GM21786 (cell line): ENCODE measurements around the gene IL31RA.

ENCODE experiments used
- ATAC-seq: cut with Tn5 transposase; IDR thresholded peaks from one replicate; pipeline ENCODE4 v1.9.1; 2021; ENCODE audit not compliant: unreplicated experiment

The IL31RA gene

DNA sequence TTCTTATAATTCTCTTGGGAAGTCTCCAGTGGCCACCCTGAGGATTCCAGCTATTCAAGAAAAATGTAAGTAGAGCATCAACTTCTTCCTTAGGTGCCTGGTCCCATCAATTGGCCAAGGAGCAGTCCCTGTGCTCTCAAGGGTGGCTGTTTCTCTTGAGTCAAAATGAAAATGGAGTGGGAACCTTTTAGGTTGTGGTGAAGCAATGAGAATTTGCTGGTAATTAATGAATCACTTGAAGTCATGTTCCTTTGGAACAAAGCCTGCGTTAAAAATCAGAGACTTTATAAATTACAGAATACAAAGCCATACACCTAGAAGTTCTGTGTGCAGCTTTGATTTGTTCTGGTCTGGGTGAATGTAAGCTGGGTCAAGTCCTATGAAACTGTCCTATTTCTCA lies 48.9 kb downstream of the IL31RA start:
- peak; percentile 31 for ATAC-seq

DNA sequence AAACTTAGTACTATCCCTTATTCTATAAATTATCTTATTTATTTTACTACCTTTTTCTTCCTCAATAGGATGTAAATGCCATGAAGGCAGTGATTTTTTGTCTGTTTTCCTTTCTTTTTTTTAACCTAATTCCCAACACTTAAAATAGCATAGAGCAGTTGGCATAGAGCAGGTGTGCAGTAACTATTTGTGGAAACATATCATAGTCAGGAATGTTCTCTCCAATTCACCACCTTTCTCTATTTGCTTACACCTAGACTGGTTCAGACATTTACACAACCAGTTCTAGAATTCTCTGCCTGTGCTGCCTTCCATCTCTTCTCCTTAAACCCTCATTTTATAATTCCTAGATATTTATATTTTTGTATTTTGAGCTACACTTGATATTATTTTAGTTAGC lies 49.6 kb downstream of the IL31RA start:
- no peak for ATAC-seq

DNA sequence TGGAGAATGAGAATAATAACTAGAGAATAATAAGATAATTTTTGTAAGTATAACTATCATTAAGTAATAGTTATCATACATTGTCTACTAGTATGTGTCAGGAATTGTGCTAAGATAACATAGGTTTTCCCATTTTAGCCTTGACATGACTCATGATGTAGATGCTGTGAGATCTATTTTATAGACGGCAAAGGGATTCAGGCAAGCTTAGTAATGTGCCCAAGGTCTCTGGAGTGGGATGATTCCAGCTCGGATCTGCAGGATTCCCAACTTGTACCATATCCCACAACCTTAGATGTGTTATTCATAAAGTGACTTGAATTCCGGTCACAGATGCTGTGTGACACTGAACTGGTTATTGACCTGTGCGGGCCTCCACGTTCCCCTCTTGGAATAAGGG lies 51.5 kb downstream of the IL31RA start:
- no peak for ATAC-seq

DNA sequence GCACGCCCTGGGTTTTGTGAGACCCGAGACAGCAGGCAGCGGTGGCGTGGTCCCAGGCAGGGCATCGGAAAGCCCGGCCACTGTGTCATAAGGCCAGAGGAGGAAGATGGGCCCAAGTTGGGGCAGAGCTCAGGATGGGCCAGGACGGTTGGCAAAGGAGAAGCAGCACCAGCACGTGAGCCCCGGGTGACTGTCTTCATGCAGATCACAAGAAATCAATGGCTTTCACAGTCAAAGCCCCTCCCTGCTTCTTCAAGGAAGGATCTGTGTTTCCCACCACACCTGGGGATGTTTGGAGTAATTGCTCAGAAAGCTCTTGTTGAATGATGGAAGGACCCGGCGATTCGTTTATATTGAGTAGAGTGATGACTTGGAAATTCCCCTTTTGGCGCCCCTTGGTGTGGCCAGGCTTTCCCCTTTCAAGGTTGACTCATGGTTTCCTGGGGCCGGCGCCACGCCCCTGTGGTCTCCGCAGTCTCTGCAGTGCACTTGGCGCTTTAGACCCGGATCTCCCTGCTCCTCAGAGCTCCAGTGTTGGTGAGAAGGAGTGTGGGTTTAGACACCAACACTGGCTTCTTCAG lies 52.1 kb downstream of the IL31RA start:
- peak; percentile 88 for ATAC-seq

DNA sequence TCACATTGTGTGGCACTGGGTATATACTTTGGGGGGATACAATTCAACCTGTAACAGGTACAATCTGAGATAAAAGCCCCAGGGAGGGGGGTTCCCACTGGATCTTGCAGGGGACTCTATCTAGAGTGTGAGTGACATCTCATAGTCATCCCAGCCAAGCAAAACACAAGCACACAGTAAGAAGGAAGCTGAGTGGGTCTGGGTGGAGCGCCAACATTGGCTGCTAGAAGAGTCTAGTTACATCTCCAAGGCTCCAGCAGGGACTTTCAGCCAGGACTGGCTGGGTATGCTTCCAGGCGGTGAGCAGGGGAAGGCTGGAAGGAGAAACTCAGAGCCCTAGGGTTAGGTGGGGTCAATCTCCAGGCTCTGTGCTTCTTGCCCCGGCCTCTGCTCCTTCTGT lies 53.0 kb downstream of the IL31RA start:
- ATAC-seq: no peak

DNA sequence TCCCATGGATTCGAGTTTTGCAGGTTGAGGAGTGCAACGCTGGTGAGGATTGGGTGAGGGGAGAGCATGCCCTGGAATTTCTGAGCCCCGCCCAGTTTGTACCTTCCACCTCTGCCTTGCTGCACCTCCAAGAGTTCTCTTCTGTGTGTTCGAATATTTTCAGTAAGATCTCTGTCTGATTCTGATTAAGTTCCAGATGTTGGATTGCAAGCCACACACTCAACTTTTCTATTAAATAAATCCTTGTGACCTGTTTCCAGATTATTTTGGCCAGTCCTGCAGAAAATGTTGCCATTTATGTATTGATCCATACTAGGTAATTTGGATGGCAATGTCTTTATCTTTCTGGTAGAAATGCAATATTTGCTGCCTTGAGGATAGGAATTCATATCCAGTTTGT lies 54.1 kb downstream of the IL31RA start:
- ATAC-seq: no peak

DNA sequence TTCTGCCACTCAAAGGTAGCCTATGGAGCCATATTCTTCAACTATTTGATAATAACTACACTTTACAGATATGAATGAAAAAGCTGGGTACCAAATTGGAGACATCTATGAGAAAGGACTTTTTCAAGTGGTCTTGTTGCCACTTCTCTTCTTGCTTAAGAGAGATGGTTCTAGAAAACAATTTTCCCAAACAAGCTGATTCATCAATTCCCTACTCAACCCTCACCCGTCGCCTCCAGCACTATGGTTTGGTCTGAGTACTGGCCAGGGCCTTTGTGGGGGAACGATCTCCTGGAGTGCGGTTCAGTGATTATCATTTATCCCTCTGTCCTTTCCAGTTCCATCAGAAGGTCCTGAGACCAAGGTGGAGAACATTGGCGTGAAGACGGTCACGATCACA lies 56.8 kb downstream of the IL31RA start:
- no peak for ATAC-seq

DNA sequence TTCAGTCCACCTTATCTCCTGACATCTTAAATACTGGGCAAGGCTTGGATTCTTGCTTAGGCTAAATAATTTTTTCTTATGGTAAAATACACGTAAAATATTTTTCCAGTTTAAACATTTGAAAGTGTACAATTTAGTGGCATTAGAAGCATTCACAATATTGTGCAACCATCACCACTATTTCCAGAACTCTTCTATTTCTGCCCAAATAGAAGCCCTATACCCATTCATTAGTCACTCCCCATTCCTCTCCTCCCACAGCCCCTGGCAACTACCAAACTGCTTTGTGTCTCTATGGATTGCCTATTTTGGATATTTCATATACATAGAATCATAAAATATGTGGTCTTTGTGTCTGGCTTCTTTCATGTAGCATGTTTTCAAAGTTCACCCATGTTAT lies 57.6 kb downstream of the IL31RA start:
- ATAC-seq: no peak

DNA sequence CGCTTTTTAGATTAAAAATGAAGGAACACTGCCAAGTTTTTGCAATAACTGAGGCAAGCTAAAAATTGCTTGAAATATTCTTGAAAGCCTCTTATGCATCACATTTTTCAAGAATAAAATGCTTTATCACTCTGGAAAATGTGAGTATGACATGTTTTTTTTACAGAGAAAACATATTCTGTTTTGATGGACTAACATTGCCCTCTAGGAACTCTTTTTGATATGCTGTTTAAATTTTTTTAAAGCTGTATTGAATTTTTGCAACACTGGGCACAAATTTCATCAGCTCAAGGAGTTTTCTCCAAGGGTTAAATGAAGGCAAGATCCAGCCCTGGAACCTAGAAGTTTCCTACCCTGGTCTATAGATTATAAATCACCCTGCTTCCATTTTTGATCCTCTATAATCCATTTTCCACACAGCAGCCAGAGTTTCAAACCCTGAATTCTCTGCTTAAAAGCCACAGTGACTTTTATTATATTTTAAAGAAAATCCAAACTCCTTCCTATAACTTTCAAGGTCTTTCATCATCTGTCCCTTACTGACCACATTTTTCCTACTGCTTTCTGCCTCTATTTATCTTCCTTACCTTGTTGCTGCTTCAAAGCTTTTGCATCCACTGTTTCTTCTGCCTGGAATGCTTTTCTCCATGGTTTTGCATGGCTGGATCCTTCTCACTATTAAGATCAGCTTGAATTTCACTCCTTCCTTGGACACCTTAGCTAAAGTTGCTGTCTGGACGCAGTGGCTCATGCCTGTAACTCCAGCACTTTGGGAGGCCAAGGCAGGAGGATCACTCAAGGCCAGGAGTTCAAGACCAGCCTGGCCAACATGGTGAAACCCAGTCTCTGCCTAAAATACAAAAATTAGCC lies 60.9 kb downstream of the IL31RA start:
- no peak for ATAC-seq

DNA sequence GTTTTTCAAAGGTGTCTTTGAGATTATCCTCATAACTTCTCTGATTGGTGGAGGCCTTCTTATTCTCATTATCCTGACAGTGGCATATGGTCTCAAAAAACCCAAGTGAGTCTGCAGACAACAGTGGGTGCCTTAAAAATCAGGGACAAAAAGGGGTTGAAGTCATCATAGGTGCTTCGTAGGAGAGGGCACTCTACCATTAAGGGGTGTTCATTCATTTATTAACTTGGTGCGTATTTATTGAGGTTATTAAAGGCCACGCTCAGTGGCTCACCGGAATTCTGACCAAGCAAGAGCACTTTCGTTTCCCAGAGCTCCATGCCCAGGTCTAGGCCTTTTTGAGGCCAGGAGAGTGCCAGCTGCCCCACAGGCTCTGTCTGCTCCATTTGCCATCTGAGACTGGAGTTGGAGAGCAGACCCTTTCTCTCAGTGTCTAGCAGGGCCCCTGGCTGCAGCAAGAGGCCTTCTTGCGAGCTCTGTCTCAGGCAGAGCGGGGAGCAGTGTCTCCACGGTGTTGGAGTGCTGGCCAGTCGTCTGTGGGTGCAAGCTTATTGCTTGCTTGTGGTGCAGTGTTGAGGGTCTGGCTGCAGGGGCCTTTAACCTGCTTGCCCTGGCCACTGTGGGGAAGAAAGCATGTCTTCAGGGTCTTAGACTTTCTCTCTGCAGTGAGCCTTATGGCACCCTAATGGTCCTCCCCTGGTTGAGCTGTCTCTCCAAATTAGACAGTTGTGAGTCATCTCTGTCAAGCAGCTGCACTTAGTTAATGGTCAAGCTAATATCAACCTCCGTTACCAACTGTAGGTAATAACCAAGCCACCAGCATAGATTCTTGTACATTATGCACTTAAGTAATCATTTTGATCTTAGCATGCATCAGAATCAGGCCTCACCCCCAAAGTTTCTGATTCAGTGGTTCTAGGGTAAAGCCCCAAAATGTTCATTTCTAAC lies 62.6 kb downstream of the IL31RA start:
- peak; percentile 91 for ATAC-seq

DNA sequence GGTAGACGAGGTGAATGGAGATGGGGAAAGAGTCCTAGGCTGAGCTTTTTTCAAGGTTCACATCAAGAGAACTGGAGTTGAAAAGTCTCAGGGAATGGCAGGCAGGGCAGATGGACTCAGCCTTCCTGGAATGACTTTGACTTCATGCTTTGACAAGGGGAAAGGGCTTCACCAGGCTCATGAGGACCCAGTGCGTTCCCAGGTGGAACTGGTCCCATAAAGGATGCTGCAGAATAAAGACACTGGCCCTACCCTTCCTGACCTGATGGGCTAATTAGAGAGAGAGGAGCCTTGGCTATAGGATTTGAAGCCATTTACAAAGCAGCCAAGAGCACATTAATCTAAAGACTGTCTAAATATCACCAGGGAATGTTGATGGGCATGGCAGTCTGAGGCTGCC lies 63.8 kb downstream of the IL31RA start:
- no peak for ATAC-seq

DNA sequence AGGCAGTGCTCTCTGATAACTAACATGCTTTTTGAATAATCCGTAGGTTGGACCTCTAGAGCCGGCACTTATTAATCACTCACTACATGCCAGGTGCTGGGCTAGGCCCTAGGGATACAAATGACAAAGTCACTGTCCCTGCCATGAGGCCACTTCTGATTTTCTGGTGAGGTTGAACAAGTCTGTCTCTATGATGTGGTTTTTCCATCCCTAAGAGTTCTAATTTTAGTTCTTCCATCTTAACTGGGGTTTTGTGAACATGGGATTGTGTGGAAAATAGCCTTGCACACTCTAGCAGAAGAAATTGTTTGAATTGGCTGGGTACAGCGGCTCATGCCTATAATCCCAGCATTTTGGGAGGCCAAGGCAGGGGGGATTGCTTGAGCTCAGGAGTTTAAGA lies 64.6 kb downstream of the IL31RA start:
- no peak for ATAC-seq

DNA sequence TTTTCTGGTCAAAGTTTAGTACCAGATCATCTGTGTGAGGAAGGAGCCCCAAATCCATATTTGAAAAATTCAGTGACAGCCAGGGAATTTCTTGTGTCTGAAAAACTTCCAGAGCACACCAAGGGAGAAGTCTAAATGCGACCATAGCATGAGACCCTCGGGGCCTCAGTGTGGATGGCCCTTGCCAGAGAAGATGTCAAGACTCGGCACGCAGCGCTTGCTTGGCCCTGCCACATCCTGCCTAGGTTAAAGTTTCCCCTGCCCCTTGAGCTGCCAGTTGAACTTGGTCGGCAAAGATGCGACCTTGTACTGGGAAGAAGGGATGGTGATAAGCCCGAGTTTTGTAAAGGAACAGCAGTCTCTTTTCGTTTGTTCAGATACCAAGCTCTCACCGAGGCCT lies 65.8 kb downstream of the IL31RA start:
- ATAC-seq: no peak

DNA sequence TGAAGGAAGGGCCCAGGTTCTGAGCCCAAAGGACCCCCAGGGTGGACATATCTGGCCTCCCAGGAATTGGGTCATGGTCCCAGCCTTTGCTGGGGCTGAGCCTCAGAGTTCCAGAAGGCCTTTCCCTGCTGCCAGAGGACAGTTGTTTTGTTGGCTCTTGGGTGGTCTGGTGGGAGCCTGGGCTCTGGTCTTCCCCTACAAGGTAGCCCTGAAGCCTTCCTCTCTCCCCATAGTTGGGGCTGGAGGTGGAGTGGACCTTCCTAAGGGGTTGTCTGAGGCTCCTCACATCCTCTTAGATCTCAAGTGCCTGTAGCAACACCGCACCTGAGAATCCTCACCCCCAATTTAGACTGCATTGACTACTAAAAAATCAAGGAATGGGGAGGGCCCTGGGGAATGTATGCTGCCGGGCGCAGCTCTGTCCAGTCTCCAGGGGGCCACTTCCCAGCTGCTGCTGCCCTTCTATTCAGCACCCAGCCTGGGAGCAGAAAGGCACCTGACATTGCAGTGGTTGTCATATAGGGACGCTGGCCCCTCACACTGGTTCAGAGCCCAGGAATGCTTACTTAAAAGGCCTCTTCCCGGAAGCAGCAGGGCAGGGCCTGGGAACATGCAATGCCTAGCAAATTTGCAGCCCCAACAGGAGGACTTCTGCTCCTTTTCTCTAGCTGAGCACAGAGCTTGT lies 66.4 kb downstream of the IL31RA start:
- ATAC-seq: no peak

DNA sequence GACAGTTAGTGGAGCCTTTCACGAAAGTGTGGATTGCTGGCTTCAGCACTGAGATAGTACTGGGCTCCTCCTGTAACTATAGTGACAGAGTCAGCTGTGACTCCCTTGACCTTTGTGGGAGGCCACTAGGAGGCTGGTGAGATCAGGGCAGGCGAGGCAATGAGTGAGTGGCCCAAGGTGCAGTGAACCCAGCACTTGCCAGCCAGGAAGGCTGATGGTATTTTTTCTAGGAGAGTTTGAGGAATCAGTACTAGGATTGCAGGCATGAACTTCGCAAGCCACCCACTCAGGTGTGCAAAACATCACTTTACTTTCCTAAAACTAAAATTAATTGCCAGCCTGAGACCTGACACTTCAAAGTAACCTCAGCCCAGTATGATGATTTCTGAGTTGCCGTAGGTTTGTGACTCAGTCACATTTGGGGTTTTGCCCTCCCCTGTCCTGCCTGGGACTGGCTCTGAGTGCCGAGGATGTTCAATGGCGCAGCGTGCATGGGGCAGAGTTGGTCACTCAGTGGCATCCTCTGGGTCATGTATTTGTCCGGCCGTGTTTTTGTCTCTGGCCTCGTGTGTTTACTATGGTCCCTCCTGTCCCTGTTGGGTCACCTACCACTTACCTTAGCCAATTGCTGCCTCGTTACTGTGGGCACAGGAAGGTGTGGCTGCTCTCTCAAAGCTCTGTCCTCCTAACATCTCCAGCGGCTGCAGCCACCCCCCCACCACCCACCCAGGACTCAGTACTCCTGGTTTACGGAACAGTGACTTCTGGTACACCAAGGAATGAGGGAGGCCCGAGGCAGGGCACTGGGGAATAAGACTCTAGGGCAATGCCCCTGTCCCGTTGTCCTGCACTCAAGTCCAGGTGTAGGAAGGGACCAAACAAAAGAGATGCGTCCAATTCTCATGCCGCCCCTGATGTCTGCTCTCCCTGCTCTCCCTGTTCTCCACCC lies 67.2 kb downstream of the IL31RA start:
- ATAC-seq: no peak

DNA sequence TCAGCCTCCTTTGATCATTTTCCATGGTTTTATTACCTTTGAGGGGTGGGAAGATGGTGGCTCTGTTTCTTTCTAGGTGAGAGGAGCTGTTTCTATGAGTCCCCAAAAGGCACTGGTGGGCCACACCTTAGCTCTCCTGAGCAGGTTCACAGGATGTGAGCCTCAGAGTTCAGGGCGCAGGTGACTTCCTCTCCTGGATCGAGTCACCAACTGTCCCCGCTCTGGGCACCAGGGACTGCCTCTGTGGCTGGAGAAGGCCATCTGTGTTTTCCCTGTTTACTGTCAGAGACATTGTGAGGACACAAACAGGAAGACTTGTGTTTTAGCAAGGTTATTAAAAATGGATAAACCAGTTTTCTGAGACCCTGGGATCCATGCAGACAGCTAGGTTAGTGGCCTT lies 68.5 kb downstream of the IL31RA start:
- no peak for ATAC-seq

DNA sequence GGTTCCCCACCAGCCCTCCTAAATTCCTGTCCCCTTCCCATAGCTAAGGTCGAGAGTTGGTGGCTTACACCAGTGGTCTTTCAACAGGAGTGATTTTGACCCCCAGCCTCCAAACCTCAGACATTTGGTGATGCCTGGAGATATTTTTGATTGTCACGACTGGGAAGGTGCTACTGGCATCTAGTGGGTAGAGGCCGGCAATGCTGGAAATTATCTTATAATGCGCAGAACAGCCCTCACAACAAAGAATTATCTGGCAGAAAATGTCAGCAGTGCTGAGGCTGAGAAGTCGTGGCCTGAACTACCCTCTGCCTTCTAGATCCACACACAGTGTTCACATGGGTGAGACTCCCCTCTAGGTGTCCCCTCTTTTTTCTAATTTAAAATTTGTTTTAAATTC lies 69.6 kb downstream of the IL31RA start:
- no peak for ATAC-seq

DNA sequence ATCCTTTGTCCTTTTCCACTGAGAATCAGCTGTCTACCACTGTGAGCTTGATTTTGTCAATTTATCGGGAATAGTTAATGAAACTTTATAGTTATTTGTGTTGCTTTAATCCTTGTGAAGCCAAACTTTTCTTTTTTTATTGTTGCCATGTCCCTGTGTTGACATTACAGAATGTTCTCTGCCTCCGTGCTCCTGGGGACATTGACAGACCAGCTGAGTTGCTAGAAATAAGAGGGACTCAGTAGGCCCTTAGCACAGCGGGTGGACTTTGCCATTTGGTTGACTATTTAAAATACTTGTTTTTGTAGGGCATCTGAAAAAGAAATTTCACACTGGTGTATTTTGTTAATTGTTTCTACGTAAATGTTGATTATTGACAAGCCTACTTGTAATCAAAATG lies 70.5 kb downstream of the IL31RA start:
- ATAC-seq: no peak

DNA sequence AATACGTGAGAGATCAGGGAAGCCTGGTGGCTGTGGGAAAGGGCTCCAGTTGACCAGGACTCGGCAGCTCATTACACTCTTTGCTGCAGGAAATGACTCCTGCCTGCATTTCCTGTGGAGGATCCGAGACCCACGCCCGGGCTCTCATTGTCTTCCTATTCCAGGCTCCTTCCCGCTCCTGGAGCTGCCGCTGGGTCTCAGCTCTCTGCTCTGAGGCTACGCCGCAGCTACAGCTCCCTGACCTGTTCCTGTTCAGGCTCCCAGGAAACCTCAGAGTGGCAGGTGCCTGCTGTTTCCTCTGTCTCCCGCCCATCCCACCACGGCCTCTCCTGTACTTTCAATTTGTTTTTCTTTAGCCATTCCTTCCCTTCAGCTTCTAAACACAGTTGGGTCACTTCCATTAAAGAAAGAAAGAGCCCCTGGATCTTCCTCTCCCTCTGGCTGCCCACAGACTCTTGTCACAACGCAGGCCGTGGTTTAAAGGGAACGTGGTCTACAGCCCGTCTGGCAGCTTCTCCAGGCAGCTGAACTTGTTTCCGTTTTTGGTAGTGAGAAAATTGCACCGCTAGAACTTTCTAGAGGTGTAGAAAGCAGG lies 72.1 kb downstream of the IL31RA start:
- ATAC-seq: no peak
